Activated CD8-positive, alpha-beta T cell treated with anti-CD3 and anti-CD28 coated beads, Interleukin-2, amount 10 ng/mL, durations not matched to agents 7 days and 5 days (primary cell): ENCODE results near the gene TDRD3. TPM values are rescaled to one million over a fixed set of nuclear protein-coding genes. Genes with fewer than 3 reads are reported as not detected.

Source experiments
- ATAC-seq: fragments of 150-1000 bp; cut with Tn5 transposase; one replicate; pipeline ENCODE4 v1.10.0; 2021; ENCODE audit warnings: moderate library complexity
- CTCF ChIA-PET: fragments of 350-600 bp; sonication (Branson Sonifier 250); formaldehyde crosslinking; loops from one replicate; lab custom pipeline; 2021; ENCODE audit warnings: antibody characterized with exemption; lab: Charles Lee
- POLR2A ChIA-PET: fragments of 350-600 bp; sonication (Branson Sonifier 250); formaldehyde crosslinking; loops from one replicate; lab custom pipeline; 2021; ENCODE audit warnings: antibody characterized with exemption; lab: Charles Lee
- DNase-seq: peaks from one replicate; pipeline ENCODE4 v3.0.0-alpha.2; 2020
- H3K27ac Mint-ChIP-seq: one replicate; pipeline ENCODE4 v1.8.0; 2021; ENCODE audit warnings: mild to moderate bottlenecking, mixed read lengths
- H3K27me3 Mint-ChIP-seq: one replicate; pipeline ENCODE4 v1.8.0; 2021; ENCODE audit warnings: low read depth, mixed read lengths
- H3K36me3 Mint-ChIP-seq: one replicate; pipeline ENCODE4 v1.8.0; 2021; ENCODE audit warnings: low read depth, mixed read lengths
- H3K4me1 Mint-ChIP-seq: one replicate; pipeline ENCODE4 v1.8.0; 2021; ENCODE audit warnings: low read depth, mixed read lengths
- H3K4me3 Mint-ChIP-seq: one replicate; pipeline ENCODE4 v1.8.0; 2021; ENCODE audit warnings: mild to moderate bottlenecking, mixed read lengths
- H3K9me3 Mint-ChIP-seq: one replicate; pipeline ENCODE4 v1.8.0; 2022; ENCODE audit warnings: mixed read lengths; ENCODE audit not compliant: insufficient read depth
- total RNA-seq, 2 experiments: library from RNA; stranded (reverse); gene quantifications; one replicate each; pipeline ENCODE4 v1.2.3, GENCODE V29; 2021

The TDRD3 gene
- total RNA-seq, 2 experiments from 2014 or later: 21.7 to 22.2 TPM

- DNase-seq: no peak
- H3K27ac Mint-ChIP-seq: no peak overlapping the region
- ChIA-PET POLR2A (no interaction called here), CTCF (no interaction called here)
- no peaks in the 10 kb centered on the region for H3K9me3 Mint-ChIP-seq
- H3K36me3 Mint-ChIP-seq: no peaks in the 10 kb centered on the region
- H3K4me1 Mint-ChIP-seq: no peaks in the 10 kb centered on the region
- no peaks in the 10 kb centered on the region for H3K27me3 Mint-ChIP-seq
- no peak overlapping the region for H3K4me3 Mint-ChIP-seq
- ATAC-seq: no peak
Observed at GRCh38 chr13:60454425-60454824, 57.4 kb downstream of the TDRD3 start.

GRCh38 chr13:60463787-60464186 lies 66.8 kb downstream of the TDRD3 start:
- H3K27ac Mint-ChIP-seq: no peak overlapping the region
- no peaks in the 10 kb centered on the region for H3K27me3 Mint-ChIP-seq
- peaks cover 17% of the 10 kb centered on the region for H3K36me3 Mint-ChIP-seq
- no peak overlapping the region for H3K4me3 Mint-ChIP-seq
- ChIA-PET CTCF (interaction anchor here (0.7 kb wide), 1 partner anchor 554 kb away, joined by 3 read pairs; no protein-coding TSS in a partner anchor), POLR2A (no interaction called here)
- DNase-seq (no peak), ATAC-seq (no peak)
- no peaks in the 10 kb centered on the region for H3K9me3 Mint-ChIP-seq
- no peaks in the 10 kb centered on the region for H3K4me1 Mint-ChIP-seq

GRCh38 chr13:60467098-60467497 lies 70.1 kb downstream of the TDRD3 start:
- ChIA-PET POLR2A (no interaction called here), CTCF (interaction anchor here (1.0 kb wide), 1 partner anchor 19 kb away, joined by 3 read pairs; no protein-coding TSS in a partner anchor)
- Mint-ChIP-seq H3K4me1 (no peaks in the 10 kb centered on the region), H3K36me3 (peaks cover 18% of the 10 kb centered on the region), H3K4me3 (no peak overlapping the region), H3K9me3 (no peaks in the 10 kb centered on the region), H3K27me3 (no peaks in the 10 kb centered on the region), H3K27ac (no peak overlapping the region)
- ATAC-seq (no peak), DNase-seq (no peak)

GRCh38 chr13:60479273-60479672 lies 82.3 kb downstream of the TDRD3 start:
- no peaks in the 10 kb centered on the region for H3K9me3 Mint-ChIP-seq
- DNase-seq (no peak), ATAC-seq (no peak)
- ChIA-PET POLR2A (no interaction called here), CTCF (no interaction called here)
- no peak overlapping the region for H3K27ac Mint-ChIP-seq
- H3K36me3 Mint-ChIP-seq: peaks cover 24% of the 10 kb centered on the region
- H3K27me3 Mint-ChIP-seq: no peaks in the 10 kb centered on the region
- no peaks in the 10 kb centered on the region for H3K4me1 Mint-ChIP-seq
- no peak overlapping the region for H3K4me3 Mint-ChIP-seq

GRCh38 chr13:60482012-60482411 lies 85.0 kb downstream of the TDRD3 start:
- no peak for DNase-seq
- CTCF ChIA-PET: no interaction called here
- Mint-ChIP-seq H3K36me3 (peaks cover 29% of the 10 kb centered on the region), H3K27me3 (no peaks in the 10 kb centered on the region), H3K4me3 (no peak overlapping the region), H3K4me1 (no peaks in the 10 kb centered on the region), H3K27ac (no peak overlapping the region), H3K9me3 (no peaks in the 10 kb centered on the region)
- ATAC-seq: no peak
- POLR2A ChIA-PET: interaction anchor here (0.6 kb wide), 1 partner anchor 222 kb away, joined by 4 read pairs; no protein-coding TSS in a partner anchor

- Mint-ChIP-seq H3K27me3 (no peaks in the 10 kb centered on the region), H3K27ac (no peak overlapping the region), H3K9me3 (peaks cover 5% of the 10 kb centered on the region), H3K4me3 (no peak overlapping the region), H3K4me1 (peaks cover 3% of the 10 kb centered on the region), H3K36me3 (peaks cover 38% of the 10 kb centered on the region)
- DNase-seq: no peak
- CTCF ChIA-PET: no interaction called here
- POLR2A ChIA-PET: no interaction called here
- ATAC-seq: no peak
Observed at GRCh38 chr13:60484865-60485264, 87.8 kb downstream of the TDRD3 start.

GRCh38 chr13:60491531-60491930 lies 94.5 kb downstream of the TDRD3 start:
- peaks cover 41% of the 10 kb centered on the region for H3K36me3 Mint-ChIP-seq
- POLR2A ChIA-PET: no interaction called here
- ATAC-seq (no peak), DNase-seq (no peak)
- peaks cover 5% of the 10 kb centered on the region for H3K9me3 Mint-ChIP-seq
- no peaks in the 10 kb centered on the region for H3K27me3 Mint-ChIP-seq
- no peak overlapping the region for H3K4me3 Mint-ChIP-seq
- CTCF ChIA-PET: no interaction called here
- peaks cover 3% of the 10 kb centered on the region for H3K4me1 Mint-ChIP-seq
- H3K27ac Mint-ChIP-seq: no peak overlapping the region

- H3K27me3 Mint-ChIP-seq: no peaks in the 10 kb centered on the region
- POLR2A ChIA-PET: no interaction called here
- no peak for ATAC-seq
- DNase-seq: no peak
- peaks cover 47% of the 10 kb centered on the region for H3K36me3 Mint-ChIP-seq
- peaks cover 9% of the 10 kb centered on the region for H3K9me3 Mint-ChIP-seq
- CTCF ChIA-PET: no interaction called here
- peaks cover 3% of the 10 kb centered on the region for H3K4me1 Mint-ChIP-seq
- H3K4me3 Mint-ChIP-seq: no peak overlapping the region
- H3K27ac Mint-ChIP-seq: no peak overlapping the region
Observed at GRCh38 chr13:60492187-60492586, 95.2 kb downstream of the TDRD3 start.

- Mint-ChIP-seq H3K27ac (no peak overlapping the region), H3K4me1 (no peaks in the 10 kb centered on the region), H3K27me3 (no peaks in the 10 kb centered on the region), H3K4me3 (no peak overlapping the region), H3K36me3 (peaks cover 42% of the 10 kb centered on the region), H3K9me3 (peaks cover 5% of the 10 kb centered on the region)
- CTCF ChIA-PET: no interaction called here
- ATAC-seq (no peak), DNase-seq (no peak)
- POLR2A ChIA-PET: no interaction called here
Observed at GRCh38 chr13:60494296-60494695, 97.3 kb downstream of the TDRD3 start.

GRCh38 chr13:60501236-60501635 lies 104.2 kb downstream of the TDRD3 start:
- Mint-ChIP-seq H3K4me1 (no peaks in the 10 kb centered on the region), H3K9me3 (peaks cover 18% of the 10 kb centered on the region), H3K36me3 (peaks cover 67% of the 10 kb centered on the region), H3K27ac (no peak overlapping the region), H3K4me3 (no peak overlapping the region), H3K27me3 (no peaks in the 10 kb centered on the region)
- DNase-seq: no peak
- CTCF ChIA-PET: no interaction called here
- POLR2A ChIA-PET: no interaction called here
- ATAC-seq: no peak

- DNase-seq (no peak), ATAC-seq (no peak)
- Mint-ChIP-seq H3K9me3 (peaks cover 5% of the 10 kb centered on the region), H3K4me1 (no peaks in the 10 kb centered on the region), H3K27me3 (no peaks in the 10 kb centered on the region), H3K36me3 (peaks cover 44% of the 10 kb centered on the region), H3K27ac (no peak overlapping the region), H3K4me3 (no peak overlapping the region)
- ChIA-PET POLR2A (no interaction called here), CTCF (no interaction called here)
Observed at GRCh38 chr13:60509601-60510386, 112.8 kb downstream of the TDRD3 start.

GRCh38 chr13:60511637-60512036 lies 114.6 kb downstream of the TDRD3 start:
- Mint-ChIP-seq H3K27ac (no peak overlapping the region), H3K4me1 (no peaks in the 10 kb centered on the region), H3K36me3 (peaks cover 40% of the 10 kb centered on the region), H3K4me3 (no peak overlapping the region), H3K9me3 (peaks cover 5% of the 10 kb centered on the region), H3K27me3 (no peaks in the 10 kb centered on the region)
- CTCF ChIA-PET: no interaction called here
- no peak for ATAC-seq
- POLR2A ChIA-PET: no interaction called here
- no peak for DNase-seq
